Ecto neural progenitor cell (in vitro differentiated cells): ENCODE measurements around the gene MLLT1.

ENCODE experiments used
- DNase-seq: peaks from one replicate; pipeline ENCODE4 v3.0.0-alpha.2; 2018; ENCODE audit warnings: low spot score

MLLT1 gene

DNA sequence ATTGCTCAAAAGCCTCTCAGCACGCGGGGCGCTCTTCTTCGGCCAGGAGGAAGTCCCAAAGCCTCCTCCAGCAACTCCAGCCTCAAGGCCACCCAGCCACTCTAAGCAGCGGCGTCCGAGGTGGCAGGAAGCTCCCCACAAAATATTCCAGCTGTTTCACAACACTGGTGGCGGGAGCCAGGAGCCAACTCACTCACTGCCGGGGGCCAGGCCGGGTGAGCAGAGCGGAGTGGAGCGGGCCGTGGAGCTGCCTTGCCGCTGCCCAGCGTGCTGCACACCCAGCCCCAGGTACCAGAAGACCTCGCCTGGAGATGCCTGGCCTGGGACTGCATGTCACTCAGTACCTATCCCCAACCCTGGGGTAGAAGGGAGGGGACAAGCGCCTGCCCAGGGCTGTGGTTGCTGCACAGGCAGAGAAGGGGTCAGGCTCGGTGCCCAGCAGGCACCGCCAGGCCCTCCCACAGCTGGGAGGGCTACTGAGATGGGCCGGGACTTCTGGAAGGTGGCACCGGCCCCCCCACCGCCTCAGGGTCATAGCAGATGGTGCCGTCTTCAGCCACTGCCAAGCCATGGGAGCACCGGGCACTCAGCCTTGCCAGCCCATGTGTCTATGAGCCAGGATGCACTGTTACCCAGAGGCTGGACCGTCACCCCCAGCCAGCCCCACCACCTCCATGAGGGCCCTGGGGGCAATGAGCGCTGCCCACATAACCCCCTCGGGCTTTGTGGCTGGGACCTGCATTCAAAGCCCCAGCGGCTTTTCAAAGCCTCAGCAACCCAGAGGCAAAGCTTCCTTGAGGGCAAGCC lies 59.2 kb downstream of the MLLT1 start:
- no peak for DNase-seq

DNA sequence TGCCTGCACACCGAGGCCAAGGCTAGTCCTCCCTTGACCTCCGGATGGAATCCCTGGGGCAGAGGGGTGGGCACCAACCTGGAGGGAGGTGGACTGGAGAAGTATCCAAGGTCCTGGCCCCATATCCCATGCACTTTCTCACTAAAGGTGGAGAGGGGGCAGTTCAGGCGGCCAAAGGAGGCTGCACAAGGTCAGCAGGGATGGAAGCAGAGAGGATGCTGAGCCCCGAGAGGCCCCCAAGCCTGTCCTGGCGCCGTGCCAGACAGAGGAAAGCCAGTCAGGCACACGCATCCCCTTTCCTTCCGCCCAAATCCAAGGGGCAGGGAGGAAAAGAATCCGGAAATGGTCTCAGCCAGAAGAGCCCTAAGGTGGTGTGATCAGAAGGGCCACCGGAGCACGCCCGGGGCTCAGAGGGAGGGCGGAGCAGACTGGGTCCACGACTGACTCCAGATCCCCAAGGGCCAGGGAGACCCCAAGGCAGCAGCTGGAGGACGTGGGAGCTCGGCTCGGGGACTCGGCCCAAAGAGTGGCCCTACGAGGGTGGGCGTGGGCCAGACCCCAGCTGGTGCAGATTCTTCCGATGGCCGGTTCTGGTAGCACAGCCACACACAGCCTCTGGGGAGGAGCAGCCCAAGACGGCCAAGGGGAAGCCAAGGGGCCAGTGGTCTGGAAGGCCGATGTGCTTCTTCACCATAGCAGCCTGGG lies 60.0 kb downstream of the MLLT1 start:
- no peak for DNase-seq

DNA sequence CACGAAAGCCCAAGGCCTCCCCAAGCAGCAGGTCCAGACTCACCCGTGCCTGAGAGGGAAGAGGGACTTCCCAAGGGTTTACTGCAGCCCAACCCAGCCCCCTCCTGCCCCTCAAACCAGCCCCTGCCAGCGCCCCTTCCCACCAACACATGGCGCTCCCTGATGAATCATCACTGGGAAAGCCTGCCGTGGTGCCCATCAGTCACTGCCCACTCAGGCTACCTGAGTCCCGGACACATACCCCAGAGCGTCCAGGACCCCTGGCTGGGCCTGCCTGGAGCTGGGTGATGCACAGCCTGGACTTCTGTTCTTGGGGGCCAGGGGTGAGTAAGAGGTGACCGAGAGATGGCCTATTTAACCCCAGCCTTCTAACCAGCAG lies 60.6 kb downstream of the MLLT1 start:
- DNase-seq = no peak

DNA sequence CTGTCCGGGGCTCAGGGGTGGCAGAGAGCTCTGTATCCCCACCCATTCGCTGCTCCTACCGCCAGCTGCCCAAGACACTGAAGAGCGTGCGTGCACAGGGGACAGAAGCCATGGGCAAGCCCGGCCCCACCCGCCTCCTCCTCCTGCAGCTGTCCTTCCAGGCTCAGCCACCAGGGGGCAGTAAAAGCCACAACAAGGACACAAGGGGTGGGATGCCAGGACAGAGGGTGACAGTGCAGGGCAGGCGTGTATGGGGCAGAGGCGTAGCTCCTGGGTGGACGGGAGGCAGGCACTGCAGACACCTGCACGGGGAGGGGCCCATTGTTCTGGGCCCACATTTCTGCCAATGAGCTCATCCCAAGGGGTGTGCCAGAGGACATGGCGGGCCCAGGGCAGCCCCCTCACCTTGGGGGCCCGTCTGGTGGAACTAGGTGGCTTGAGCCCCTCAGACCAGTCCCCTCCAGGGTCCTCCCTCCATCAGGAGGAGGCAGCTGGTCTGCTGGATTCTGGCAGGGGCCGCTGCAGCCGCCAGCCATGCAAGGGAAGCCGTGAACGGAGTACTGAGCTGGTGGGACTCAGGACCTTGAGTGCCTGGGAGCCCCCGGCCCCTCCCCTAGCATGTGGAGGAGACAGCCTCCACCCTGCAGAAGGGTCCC lies 61.2 kb downstream of the MLLT1 start:
- DNase-seq = peak; percentile 94

DNA sequence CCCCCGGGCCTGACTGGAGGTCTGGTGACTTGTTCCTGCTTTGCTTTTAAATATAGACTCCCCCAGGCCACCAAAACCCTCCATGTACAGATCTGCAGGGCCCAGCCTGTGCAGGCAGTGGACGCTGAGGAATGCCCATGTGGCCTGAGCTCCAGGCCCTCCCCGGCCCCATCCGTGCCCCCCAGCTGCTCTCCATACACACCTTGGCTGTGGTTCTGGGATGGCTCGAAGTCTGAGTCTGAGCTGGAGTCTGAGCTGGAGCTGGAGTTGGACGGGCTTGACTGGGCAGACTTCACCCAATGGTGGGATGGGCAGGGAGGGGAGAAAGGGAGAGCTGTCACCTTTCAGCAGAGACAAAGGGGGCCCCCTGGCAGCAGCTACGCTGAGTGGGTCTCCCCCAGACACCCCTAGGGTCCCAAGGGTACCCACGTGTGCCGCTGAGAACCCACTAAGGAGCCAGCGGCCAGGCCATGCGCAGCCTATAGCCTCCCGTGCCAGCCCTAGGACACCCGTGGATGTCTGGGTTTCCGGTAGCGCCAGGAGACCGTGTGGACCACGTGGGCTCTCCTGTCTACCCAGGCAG lies 61.9 kb downstream of the MLLT1 start:
- no peak for DNase-seq

DNA sequence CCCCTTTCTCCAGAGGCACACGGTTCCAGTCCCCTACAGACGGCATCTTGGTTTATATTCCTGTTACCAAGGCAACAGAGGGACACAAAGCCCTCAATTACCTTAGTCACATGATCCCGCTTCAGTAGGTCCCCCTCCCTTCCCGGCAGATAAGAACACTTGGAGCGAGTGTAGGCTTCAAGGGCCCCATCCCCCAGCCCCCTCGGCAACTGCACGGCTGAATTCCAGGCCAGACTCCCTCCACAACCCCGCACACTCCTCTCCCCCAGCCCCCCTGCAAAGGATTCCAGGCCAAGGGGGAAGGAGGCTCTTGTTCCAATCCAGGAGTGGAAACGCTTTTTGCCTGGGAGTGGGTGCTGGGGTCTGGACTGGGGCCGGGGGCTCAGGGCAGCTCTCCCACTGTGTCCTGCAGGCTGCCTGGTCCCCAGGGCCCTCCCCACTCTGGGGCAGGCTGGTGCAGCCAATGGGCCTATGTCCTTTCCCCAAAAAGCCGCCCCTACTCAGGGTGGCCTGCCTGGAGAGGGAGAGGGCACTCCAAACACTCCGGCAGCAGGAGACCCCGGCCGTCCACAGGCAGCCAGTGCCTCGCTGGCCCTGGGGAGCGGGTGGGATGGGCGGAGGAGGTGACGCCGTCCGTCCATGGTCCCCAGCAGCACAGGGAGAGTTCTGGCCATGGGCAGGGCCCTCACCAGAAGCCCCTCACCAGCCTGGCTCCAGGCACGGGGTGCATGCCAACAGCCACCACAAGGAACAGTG lies 62.6 kb downstream of the MLLT1 start:
- DNase-seq = peak; percentile 88

DNA sequence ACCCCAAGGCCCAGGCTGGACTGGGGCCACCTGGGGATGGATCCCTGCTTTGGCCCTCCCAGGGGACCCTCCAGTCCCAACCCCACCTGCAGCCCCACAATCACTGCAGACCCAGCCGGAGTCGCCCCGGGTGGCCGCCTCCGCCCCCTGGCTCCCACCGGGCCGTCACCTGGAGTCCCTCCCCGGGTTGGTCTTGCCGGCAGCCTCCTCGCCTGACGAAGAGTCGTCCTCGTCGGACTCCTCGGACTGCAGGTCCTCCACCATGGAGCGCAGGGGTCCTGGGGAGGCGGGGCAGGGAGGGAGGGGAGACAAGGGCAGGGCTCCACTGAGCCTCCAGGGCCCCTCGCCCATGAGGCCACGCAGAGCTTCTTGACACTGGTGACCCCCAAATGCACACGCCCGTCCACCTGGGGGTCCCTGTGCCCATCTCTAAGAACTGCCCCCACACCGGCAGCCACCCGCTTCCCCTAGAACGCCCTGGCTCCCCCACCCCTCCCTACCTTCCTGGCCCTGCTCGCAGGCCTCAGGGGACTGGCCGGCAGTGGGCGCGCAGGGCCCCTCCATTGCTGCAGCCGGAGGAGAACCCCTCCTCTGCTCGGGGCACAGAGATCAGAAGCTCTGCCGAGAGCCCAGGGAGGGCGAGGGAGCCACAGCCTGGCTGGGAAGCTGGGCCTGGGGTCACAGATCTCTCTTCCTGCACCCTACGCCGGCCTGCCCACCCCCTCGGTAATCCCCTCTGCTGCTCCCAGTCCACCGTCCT lies 63.4 kb downstream of the MLLT1 start:
- DNase-seq = no peak

DNA sequence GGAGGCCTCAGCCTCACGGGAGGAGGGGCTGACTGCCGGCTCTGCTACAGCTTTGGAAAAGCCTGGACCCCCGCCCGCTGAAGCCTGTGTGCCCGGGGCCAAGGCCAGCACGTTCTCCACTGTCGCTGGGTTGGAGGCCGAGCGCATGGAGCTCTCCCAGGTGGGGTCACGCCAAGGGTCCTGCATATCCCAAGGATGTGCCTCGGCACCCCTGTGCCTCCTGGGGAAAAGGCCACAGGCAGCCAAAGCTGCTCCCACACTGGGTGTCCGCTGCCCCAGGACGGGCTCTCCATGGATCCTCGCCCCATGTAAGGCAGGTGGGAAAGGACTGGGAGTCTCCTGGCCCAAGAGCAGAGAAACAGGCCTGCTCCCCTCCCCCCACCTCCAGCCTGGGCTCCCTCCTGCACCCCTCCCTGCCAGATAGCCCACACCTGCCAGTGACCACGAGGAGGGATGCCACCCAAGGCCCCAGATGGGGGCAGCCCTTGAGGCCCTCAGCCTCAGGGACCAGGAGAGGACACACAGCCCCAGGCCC lies 64.0 kb downstream of the MLLT1 start:
- no peak for DNase-seq

DNA sequence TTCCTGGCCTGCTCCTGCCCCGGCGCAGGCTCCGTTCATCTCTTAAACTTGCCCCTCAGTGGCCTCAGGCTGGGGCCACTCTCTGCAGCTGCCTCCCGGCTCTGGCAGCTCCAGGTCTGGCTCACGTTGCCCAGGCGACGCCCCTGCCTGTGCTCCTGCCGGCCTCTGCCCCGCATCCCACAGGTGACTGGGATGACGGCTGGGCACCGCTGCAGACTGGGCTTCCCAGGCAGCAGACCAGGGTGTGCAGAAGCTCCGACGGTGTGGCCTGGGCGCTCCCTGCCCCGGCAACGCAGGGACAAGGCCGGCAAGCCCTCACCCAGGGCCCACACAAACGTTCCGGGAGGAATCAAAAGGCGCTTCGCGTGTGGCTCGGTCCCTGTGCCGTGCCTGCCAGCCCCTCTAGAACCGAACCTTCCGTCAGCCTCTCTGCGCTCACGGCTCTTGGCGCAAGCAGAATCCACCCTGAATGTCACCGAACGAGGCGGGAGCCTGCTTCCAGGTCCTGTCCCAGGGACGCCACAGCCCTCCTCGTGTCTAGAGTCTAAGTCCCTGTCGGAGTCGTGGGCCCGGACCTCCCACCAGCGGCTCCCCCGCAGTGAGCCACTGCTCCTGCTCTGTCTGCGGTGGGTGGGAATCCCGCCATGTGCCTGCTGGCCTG lies 64.8 kb downstream of the MLLT1 start:
- no peak for DNase-seq

DNA sequence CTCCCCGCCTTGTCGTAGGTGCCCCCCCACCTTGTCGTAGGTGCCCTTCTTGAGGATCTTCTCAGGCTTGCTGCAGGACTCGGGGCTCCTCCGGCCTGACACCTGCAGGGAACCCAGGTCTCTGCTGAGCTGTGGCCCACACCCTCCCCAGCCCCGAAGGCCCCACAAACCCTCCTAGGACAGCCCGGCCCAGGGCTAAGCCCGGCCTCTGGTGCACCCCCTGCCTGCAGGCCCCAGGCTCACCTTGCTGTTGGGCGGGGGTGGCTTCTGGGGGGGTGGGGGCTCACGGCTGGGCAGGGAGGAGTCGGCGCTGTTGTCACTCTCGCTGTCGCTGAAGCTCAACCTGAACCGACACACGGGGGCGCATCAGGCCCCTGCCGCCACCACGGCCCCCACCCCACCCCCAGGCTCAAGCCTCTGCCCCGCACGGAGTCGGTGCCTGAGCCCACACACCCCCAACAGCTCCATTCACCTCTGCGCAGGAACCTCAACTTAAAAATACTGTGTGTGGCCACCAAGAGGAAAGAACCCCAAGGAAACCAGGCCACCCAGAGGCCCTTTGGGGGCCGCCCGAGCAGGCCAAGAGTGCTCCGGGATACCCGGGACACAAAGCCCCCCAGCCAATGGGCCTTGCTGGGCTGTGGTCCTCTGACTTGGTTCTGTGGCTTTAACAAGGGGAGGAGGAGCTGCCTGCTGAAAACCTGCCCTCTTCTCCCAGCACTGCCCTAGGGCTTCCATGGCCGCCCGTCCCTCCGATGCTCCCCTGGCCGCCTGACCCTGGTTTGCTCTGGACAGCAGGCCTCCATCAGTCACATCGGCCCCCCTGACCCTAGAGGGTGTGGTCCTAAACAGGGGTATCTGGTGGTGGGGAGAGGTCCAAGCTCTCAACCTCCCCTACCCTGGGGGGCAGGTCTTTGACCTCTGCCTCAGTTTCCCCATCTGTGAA lies 65.8 kb downstream of the MLLT1 start:
- no peak for DNase-seq

DNA sequence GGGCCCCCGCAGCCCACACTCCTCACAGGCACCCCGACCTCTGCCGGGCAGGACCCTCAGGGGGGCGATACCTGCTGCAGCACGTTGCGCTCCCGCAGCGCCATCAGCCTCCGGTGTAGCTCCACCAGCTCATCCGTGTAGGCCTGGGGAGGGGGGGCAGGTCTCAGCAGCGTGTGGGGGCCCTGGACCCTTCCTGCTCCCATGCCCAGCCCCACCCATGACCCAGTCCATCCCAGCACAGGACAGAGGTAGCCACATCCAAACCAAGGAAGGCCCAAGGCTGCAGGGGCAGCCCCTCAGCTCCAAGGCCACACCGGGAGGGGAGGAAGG lies 66.5 kb downstream of the MLLT1 start:
- DNase-seq = no peak

DNA sequence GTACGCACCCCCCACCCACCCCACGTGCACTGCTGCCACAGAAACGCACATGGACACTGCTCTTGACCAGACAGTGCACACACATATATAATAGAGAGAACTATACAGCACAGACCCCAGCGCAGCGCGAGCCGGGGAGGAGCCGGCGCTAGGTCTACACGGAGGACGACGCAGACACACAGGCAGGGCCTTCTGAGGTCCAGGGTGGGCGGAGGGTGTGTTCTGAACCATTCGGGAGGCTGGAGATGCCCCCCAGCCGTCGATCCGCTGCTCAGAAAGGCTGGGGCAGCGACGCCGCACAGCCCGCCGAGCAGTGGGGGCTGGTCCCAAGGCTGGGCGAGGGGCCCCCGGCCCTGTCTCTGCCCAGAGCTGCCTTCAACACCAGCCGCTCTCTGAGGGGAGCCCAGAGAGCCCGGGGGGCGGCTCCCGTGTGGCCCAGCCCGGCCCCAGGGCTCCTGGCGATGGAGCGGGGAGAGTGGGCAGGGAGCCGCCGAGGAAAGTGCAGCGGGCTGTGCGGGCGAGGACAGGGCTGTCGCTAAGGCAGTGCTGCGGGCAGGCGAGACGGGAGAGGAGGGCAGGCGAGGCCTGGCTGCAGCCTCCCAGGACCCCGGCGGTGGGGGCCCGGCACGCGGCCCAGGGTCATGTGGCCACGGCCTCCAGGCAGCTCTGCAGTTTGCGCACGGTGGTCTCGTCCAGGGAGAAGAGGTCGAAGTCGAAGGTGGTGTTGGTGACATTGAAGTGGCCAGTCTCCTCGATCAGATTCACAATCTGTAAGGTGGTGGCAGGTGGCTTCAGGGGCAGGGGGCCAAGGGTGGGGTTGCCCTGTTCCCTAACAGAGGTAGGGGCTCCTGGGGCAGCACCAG lies 67.1 kb downstream of the MLLT1 start:
- DNase-seq = no peak

DNA sequence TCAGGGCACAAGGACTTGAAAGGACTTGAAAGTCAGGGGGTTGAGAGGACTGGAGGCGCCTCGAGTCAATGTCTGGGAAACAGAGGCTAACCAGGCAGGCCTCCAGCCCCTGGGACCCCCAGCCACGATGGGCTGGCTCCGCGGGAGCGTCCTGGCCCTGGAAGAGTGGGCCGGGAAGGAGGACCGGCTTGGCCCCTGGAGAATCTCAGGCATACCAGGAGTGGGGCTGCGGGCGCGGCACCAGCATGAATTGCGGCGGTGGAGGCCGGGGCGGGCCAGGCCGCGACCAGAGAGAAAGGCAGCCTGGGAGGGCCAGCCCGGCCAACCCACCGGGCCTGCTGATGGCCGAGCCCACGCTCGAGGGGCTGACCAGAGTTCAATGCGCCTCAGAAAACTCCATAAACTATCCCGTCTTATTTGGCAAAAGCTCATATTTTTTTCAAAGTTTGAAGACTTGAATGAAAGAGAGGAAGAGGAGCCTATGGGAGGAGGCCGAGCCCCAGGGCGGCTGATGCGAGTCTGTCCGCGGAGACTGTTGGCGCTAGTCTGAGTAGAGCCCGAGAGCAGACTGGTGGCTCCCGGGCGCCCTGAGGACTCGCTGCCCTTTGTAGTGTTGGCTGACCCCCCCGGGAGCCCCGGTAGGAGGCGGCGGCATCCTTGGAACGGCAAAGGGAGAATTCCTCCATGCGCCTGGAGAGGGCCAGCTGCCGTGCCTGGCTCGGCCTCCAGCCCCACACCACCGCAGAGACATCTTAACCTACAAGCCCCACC lies 68.0 kb downstream of the MLLT1 start:
- DNase-seq = no peak

DNA sequence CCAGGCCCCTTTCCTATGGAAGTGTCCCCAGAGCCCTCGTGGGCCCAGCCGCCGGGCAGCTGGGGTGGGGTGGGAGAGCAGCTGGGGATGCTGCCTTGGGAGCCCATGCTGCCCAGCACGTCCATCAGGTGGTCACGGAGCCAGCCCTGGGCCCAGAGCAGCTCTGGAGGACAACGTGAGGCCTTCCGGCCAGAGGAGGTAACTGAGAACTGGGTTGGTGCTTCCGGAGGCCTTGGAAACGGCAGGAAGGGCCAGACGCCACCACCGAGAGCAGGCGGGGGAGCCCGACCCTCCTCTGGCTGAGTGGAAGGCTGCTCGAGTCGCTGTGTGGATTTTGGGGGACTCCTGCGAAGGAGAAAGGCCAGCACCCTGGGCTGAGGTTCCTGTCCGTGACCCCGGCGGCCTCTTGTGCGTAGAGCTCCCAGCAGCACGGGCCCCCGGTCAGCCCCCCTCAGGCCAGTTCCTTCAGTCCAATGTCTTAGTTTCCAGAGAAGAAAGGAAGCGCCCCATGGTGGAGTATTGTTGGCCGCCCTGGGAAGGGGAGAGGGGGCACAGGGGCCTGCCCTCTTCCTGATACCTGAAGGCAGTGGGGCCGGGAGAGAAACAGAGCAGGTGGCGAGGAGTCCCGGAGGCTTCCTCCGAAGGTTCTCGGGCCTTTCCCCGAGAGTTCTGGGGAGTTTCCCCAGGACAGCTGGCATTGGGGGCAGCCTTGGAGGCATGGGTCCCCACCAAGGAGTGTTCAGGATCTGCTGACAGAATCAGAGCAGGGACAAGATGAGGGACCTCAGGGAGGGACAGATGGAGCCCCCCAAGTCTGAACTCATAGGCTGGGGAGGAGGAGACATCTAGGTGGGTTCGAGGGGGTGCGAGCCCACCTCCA lies 68.8 kb downstream of the MLLT1 start:
- peak; percentile 39 for DNase-seq

DNA sequence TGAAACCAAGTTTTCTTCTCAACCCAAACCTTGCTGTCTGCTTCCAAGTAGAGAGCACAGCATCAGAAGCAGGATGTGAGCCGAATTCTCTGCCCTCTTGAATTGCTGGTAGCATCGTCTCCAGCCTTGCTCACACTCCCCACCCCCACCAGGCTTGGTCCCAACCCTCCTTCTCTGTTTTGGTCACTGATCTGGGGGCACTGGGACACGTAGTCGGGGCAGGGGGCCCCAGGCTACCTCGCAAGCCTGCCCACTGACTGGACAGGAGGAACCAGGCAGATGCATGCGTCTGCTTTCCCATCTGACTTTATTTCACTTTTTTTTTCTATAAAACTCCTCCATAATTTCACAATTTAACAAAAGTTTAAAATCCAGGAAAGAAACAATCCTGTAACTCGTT lies 69.7 kb downstream of the MLLT1 start:
- DNase-seq = peak; percentile 32

DNA sequence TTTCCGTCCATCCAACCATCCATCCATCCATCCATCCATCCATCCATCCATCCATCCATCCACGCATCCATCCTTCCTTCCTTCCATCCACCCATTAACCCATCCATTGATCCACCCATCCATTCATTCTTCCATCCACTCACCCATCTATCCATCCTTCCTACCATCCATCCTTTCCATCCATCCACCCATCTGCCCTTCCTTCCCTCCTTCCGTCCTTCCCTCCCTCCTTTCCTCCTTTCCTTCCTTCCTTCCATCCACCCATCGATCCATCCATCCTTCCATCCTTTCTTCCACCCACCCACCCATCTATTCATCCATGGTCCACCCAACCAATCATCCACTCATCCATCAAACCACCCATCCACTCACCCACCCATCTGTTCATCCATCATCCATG lies 70.1 kb downstream of the MLLT1 start:
- no peak for DNase-seq

DNA sequence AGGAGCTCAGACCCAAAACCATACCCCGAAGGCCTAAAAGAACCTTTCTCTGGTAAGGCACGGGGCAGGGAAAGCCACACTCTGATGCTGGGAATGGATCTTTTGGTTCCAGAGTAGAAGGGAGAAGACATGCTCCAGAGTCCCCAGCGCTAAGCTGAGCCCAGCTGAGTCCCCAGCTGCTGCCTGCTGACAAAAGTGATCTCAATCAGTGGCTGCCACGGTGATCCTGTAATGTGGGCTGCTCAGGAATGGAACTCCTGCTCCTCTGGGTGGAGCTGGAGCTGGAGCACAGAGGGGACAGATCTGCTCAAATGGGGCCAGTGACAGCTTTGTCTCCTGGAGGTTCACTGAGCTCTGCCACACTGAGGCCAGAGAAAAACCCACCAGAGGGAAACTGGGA lies 70.5 kb downstream of the MLLT1 start:
- DNase-seq = peak; percentile 37
